Measurements from ENCODE around the gene RMI2. TPM values are rescaled to one million over a fixed set of nuclear protein-coding genes. Genes with fewer than 3 reads are reported as not detected.

RMI2 gene
- total and polyA plus RNA-seq, 9 donors: 5.7 to 12.5 (median 9.2) TPM

DNA sequence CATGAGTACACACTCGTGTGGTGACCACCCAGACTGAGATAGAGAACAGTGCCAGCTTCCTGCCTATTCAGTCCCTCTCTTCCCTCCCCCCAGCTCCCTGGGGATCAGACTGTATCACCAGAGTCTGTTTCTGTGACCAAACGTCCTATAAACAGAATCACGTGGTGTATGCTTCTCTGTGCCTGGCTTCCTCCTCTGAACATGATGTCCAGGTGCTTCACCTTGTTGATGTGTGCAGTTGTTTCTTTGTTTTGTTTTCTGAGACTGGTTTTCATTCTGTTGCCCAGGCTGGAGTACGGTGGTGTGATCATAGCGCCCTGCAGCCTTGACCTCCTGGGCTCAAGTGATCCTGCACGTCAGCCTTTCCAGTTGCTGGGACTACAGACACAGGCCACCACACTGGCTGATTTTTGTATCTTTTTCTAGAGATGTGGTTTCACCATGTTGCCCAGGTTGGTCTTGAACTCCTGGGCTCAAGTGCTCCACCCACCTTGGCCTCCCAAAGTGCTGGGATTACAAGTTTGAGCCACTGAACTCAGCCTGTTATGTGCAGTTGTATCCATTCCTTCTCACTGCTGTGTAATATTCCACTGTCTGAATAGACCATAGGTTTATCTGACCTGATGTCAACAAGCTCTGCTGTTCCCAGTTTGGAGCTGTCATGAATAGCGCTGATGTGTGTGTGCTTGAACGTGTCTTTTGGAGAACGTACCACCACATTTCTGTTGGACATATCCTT lies 35.2 kb upstream of the RMI2 start:
- WGBS (ENCODE audit: insufficient coverage): 81% methylated on average over 7 of the region's 9 CpGs
- no peak overlapping the region for H3K27ac ChIP-seq (ENCODE audit: low read length)
- no peak for DNase-seq
- H3K27me3 ChIP-seq (ENCODE audit: control insufficient read depth, insufficient read depth, low read length): no peaks in the 10 kb centered on the region
- H3K36me3 ChIP-seq (ENCODE audit: control insufficient read depth, insufficient read depth, low read length): no peaks in the 10 kb centered on the region
- H3K4me1 ChIP-seq (ENCODE audit: control insufficient read depth, insufficient read depth, low read length): peaks cover under 1% of the 10 kb centered on the region
- no peak overlapping the region for H3K4me3 ChIP-seq (ENCODE audit: low read length)
- no peaks in the 10 kb centered on the region for H3K9me3 ChIP-seq (replicated peaks; ENCODE audit: control insufficient read depth, low read depth, low read length)

DNA sequence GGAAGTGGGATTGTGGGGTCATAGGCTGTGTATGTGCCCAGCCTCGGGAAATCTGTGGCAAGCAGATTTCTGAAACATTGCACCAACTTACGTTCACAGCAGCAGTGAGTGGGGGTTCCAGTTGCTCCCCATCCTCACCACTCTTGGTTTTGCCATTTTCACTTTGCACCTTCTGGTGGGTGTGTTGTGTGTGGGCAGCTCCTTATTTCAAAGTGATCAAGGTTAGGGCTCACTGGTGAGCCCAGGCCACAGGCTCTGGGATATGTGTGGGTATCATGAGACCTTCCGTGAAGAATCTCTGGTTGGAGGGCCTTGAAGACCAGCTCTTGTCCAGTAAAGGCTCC lies 34.7 kb upstream of the RMI2 start:
- 100% methylated on average over 1 of the region's 3 CpGs for WGBS (ENCODE audit: insufficient coverage)
- no peak for DNase-seq
- Histone ChIP-seq H3K36me3 (ENCODE audit: control insufficient read depth, insufficient read depth, low read length) (no peaks in the 10 kb centered on the region), H3K9me3 (replicated peaks; ENCODE audit: control insufficient read depth, low read depth, low read length) (no peaks in the 10 kb centered on the region), H3K4me3 (ENCODE audit: low read length) (no peak overlapping the region), H3K4me1 (ENCODE audit: control insufficient read depth, insufficient read depth, low read length) (peaks cover 6% of the 10 kb centered on the region), H3K27ac (ENCODE audit: low read length) (peak overlapping the region; percentile 47), H3K27me3 (ENCODE audit: control insufficient read depth, insufficient read depth, low read length) (no peaks in the 10 kb centered on the region)

DNA sequence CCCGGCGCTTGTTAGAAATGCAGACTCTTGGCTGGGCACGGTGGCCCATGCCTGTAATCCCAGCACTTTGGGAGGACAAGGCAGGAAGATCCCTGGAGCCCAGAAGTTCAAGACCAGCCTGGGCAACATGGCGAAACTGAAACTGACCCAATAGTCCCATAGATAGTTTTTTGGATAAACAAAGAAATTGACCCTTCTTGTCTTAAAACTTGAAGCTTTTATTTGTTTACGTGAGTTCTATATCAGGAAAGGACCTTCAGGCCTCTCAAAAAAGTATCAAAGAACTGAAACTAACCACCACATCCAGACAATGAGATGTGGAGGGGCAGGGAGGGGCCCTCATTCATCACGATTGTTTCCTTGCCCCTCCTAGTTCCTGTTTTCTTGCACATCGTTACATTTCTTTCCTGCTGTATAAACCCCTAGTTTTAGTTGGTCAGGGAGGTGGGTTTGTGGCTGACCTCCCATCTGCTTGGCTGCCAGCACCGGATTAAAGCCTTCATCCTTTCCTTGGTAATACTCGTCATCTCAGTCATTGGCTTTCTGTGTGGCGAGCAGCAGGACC lies 34.2 kb upstream of the RMI2 start:
- Histone ChIP-seq H3K27ac (ENCODE audit: low read length) (peak overlapping the region; percentile 47), H3K4me3 (ENCODE audit: low read length) (no peak overlapping the region)
- WGBS (ENCODE audit: insufficient coverage): 88% methylated on average over 3 of the region's 10 CpGs

DNA sequence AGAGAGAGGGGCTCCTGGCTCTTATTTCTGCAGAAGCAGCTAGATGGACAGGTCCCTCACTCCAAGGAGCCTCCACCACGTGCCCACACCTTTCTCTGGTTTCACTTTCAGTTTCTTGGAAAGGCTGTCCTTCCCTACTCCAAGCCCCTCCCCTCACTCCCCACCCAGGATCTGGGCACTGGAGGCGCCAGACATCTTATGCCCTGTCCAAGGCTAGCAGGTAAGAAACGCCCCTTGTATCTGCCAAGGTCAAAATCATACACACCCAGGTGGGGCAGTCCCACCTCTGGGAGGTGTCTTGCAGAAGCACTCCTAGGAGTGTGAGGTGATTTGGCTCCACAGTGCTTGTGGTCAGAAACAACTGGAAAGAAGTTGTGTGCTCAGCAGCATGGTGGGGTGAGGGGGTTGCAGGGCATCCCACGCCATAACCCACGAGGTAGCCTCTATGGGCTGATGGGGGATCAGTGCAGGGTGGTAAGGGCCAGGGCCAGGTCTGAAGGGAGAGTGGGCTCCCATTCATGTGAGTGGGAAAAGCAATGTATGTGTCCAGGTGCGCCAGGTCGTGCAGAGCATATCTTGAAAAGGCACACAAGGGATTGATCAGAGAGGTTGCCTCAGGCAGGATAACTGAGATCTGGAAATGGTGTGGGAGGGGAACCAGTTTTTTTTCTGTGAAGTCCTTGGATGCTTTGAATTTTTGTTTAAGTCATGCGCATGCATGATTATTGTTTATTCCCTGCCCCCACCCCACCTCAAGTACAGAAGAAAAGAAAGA lies 32.4 kb upstream of the RMI2 start:
- Histone ChIP-seq H3K27ac (ENCODE audit: low read length) (no peak overlapping the region), H3K9me3 (replicated peaks; ENCODE audit: control insufficient read depth, low read depth, low read length) (no peaks in the 10 kb centered on the region), H3K4me1 (ENCODE audit: control insufficient read depth, insufficient read depth, low read length) (peaks cover 15% of the 10 kb centered on the region), H3K4me3 (ENCODE audit: low read length) (no peak overlapping the region), H3K36me3 (ENCODE audit: control insufficient read depth, insufficient read depth, low read length) (no peaks in the 10 kb centered on the region), H3K27me3 (ENCODE audit: control insufficient read depth, insufficient read depth, low read length) (no peaks in the 10 kb centered on the region)
- WGBS (ENCODE audit: insufficient coverage): 57% methylated on average over 6 of the region's 8 CpGs
- DNase-seq: no peak

More for the DNA sequence above, 34.2 kb upstream of the RMI2 start:
- Histone ChIP-seq H3K4me1 (ENCODE audit: control insufficient read depth, insufficient read depth, low read length) (peaks cover 10% of the 10 kb centered on the region), H3K36me3 (ENCODE audit: control insufficient read depth, insufficient read depth, low read length) (no peaks in the 10 kb centered on the region), H3K27me3 (ENCODE audit: control insufficient read depth, insufficient read depth, low read length) (no peaks in the 10 kb centered on the region), H3K9me3 (replicated peaks; ENCODE audit: control insufficient read depth, low read depth, low read length) (no peaks in the 10 kb centered on the region)
- DNase-seq: no peak

GRCh38 chr16:11313493-11314308 lies 31.6 kb upstream of the RMI2 start:
- H3K9me3 ChIP-seq (replicated peaks; ENCODE audit: control insufficient read depth, low read depth, low read length): no peaks in the 10 kb centered on the region
- peaks cover 15% of the 10 kb centered on the region for H3K4me1 ChIP-seq (ENCODE audit: control insufficient read depth, insufficient read depth, low read length)
- no peaks in the 10 kb centered on the region for H3K36me3 ChIP-seq (ENCODE audit: control insufficient read depth, insufficient read depth, low read length)
- H3K27me3 ChIP-seq (ENCODE audit: control insufficient read depth, insufficient read depth, low read length): no peaks in the 10 kb centered on the region
- no peak overlapping the region for H3K4me3 ChIP-seq (ENCODE audit: low read length)
- 100% methylated on average over 2 of the region's 9 CpGs for WGBS (ENCODE audit: insufficient coverage)
- no peak for DNase-seq
- no peak overlapping the region for H3K27ac ChIP-seq (ENCODE audit: low read length)

- H3K4me3 ChIP-seq (ENCODE audit: low read length): no peak overlapping the region
- 84% methylated on average over 5 of the region's 8 CpGs for WGBS (ENCODE audit: insufficient coverage)
- DNase-seq: no peak
These were observed 30.9 kb upstream of the RMI2 start for GRCh38 chr16:11314309-11314894.

DNA sequence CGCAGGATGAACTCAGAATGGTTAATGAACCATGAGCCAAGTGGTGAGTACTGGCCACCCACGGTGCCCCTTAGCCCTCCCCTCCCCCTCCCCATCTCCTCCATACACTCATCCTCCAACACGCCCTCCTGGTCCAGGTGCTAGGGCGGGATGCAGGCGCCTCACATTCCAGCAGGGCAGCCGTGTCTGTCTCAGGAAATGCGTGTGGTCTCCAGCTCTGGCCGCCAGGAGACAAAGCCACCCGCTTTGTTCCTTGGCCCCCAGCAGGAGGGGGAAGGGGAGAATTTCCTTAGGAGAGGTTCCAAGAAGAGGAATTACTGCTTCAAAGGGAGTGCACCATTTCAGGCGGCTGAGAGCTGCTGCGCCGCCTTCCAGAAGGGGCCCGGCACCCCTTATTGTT lies 29.7 kb upstream of the RMI2 start:
- Histone ChIP-seq H3K9me3 (replicated peaks; ENCODE audit: control insufficient read depth, low read depth, low read length) (no peaks in the 10 kb centered on the region), H3K27me3 (ENCODE audit: control insufficient read depth, insufficient read depth, low read length) (no peaks in the 10 kb centered on the region), H3K4me3 (ENCODE audit: low read length) (no peak overlapping the region), H3K36me3 (ENCODE audit: control insufficient read depth, insufficient read depth, low read length) (no peaks in the 10 kb centered on the region), H3K27ac (ENCODE audit: low read length) (no peak overlapping the region), H3K4me1 (ENCODE audit: control insufficient read depth, insufficient read depth, low read length) (peaks cover 15% of the 10 kb centered on the region)
- peak; percentile 34 for DNase-seq
- WGBS (ENCODE audit: insufficient coverage): 11% methylated on average over 11 of the region's 13 CpGs

More at GRCh38 chr16:11314309-11314894, 30.9 kb upstream of the RMI2 start:
- Histone ChIP-seq H3K36me3 (ENCODE audit: control insufficient read depth, insufficient read depth, low read length) (no peaks in the 10 kb centered on the region), H3K9me3 (replicated peaks; ENCODE audit: control insufficient read depth, low read depth, low read length) (no peaks in the 10 kb centered on the region), H3K27ac (ENCODE audit: low read length) (no peak overlapping the region), H3K27me3 (ENCODE audit: control insufficient read depth, insufficient read depth, low read length) (no peaks in the 10 kb centered on the region), H3K4me1 (ENCODE audit: control insufficient read depth, insufficient read depth, low read length) (peaks cover 15% of the 10 kb centered on the region)

DNA sequence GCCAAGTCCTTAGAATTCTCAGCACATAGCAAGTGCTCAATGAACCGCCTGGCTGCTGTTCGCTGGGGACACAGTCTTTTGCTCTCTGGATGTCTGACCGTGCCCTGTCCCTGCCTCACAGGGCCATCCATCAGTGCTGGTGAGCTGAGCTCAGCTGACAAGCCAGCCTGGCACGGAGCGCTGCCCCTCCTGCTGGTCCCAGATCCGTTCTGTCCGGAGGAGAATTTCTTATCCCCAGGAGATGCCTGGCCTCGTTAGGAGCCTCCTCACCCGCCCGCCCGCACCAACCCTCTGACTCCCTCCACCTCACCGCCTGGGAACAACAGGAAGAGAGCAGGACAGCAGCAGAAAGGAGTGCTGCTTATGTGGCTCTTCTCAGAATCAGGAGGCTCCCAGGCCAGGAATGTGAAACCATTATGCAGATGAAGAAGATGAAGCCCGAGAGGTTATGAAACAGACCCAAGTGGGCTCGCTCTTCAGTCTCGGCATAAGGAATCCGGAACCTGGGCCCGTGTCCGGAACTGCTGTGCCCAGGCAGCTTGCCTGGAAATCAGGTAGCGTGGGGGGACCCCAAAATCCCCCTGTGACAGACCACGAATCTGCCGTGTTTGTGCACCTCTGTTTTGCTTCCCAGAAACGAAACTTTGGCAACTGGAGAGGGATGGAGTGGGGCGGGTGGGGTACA lies 28.8 kb upstream of the RMI2 start:
- Histone ChIP-seq H3K36me3 (ENCODE audit: control insufficient read depth, insufficient read depth, low read length) (no peaks in the 10 kb centered on the region), H3K4me3 (ENCODE audit: low read length) (no peak overlapping the region), H3K9me3 (replicated peaks; ENCODE audit: control insufficient read depth, low read depth, low read length) (no peaks in the 10 kb centered on the region), H3K27ac (ENCODE audit: low read length) (no peak overlapping the region), H3K27me3 (ENCODE audit: control insufficient read depth, insufficient read depth, low read length) (no peaks in the 10 kb centered on the region), H3K4me1 (ENCODE audit: control insufficient read depth, insufficient read depth, low read length) (peaks cover 15% of the 10 kb centered on the region)
- DNase-seq: no peak
- 53% methylated on average over 19 of the region's 23 CpGs for WGBS (ENCODE audit: insufficient coverage)

DNA sequence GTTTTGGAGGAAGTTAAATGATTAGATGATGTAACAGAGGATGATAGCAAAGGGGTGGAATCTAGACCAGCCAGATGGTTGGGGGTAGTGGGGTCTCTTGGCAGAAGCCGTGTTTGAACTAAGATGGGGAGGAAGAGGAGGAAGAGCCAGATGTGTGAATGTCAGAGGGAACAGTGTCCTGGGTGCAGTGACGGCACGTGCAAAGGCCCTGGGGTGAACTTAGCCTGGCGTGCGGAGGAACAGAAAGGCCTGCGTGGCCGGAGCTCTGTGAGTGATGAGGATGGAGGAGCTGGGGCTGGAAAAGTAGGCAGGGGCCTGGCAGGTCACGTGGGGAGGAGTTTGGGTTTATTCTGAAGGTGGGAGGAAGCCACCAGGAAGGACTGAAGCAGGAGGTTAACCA lies 26.4 kb upstream of the RMI2 start:
- no peak overlapping the region for H3K27ac ChIP-seq (ENCODE audit: low read length)
- H3K4me1 ChIP-seq (ENCODE audit: control insufficient read depth, insufficient read depth, low read length): peaks cover 15% of the 10 kb centered on the region
- DNase-seq: no peak
- H3K36me3 ChIP-seq (ENCODE audit: control insufficient read depth, insufficient read depth, low read length): no peaks in the 10 kb centered on the region
- no peaks in the 10 kb centered on the region for H3K27me3 ChIP-seq (ENCODE audit: control insufficient read depth, insufficient read depth, low read length)
- 88% methylated on average over 8 of the region's 8 CpGs for WGBS (ENCODE audit: insufficient coverage)
- no peaks in the 10 kb centered on the region for H3K9me3 ChIP-seq (replicated peaks; ENCODE audit: control insufficient read depth, low read depth, low read length)
- no peak overlapping the region for H3K4me3 ChIP-seq (ENCODE audit: low read length)
